Measurements from ENCODE around the gene C1orf50.

C1orf50 gene

DNA sequence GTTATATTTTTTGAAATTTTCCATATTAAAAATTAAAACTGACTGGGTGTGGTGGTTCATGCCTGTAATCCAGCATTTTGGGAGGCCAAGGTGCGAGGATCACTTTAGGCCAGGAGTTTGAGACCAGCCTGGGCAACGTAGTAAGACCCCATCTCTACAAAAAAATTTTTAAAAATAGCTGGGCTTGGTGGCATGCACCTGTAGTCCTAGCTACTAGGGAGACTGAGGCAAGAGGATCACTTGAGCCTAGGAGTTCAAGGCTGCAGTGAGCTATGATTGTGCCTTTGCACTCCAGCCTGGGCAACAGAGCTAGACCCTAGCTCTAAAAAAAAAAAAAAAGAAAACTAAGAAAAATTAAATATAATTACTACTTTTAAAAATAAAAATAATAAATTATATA, 54.6 kb downstream of the C1orf50 start:
- Histone ChIP-seq H3K36me3 (ENCODE audit: control insufficient read depth in 2 of 2, insufficient read depth in 1 of 2, low read length in 2 of 2) (no peaks in the 10 kb centered on the region), H3K9me3 (ENCODE audit: control insufficient read depth, insufficient read depth, low read depth, low read length) (no peaks in the 10 kb centered on the region), H3K4me1 (ENCODE audit: control insufficient read depth, insufficient read depth, low read length) (peaks cover 2% of the 10 kb centered on the region), H3K4me3 (ENCODE audit: low read depth, low read length) (no peak overlapping the region), H3K27ac (ENCODE audit: extremely low read depth, low read depth, low read length) (no peak overlapping the region)
- TF ChIP-seq YY1 (tag by site-specific recombination; IDR thresholded peaks at IDR 0.05) (no peak), ZNF518A (tag by site-specific recombination; conservative IDR thresholded peaks at IDR 0.05; ENCODE audit: low read depth) (no peak), ZNF121 (tag by site-specific recombination; IDR thresholded peaks at IDR 0.05) (peak; percentile 98), ZNF501 (tag by site-specific recombination; IDR thresholded peaks at IDR 0.05) (no peak)
- ChIA-PET POLR2A (interaction anchor here (1.8 kb wide), 1 partner anchor 25 kb away, joined by 6 read pairs; the partner anchor contains the start of gene ZNF691), CTCF (interaction anchor here (1.8 kb wide), 1 partner anchor 24 kb away, joined by 5 read pairs; the partner anchor contains the start of gene ZNF691)

DNA sequence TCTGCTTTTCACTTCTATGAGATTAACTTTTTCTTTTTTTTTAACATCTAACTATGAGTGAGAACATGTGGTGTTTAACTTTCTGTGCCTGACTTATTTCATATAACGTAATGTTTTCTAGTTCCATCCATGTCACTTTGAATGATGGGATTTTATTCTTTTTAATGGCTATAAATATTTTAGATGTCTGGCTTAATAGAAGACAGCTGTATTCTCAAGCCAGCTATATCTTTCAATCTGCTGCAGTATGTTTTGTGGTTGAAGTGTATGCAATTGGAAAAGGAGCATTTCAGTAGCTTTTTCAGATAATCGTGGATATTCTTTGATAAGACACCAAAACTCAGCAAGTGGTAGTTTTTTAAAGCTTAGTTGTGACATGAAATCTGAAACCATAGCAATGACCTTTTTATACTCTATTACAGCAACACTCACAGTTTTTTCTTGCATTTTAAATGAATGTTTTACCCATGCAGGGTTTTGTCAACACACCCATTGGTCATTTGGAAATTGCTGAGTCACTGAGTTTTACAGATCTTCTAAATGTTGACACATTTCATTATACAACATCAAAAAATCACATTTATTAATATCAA, 55.8 kb downstream of the C1orf50 start:
- POLR2A ChIA-PET, result interaction anchor here (0.6 to 1.8 kb wide), 3 partner anchors 9 to 56 kb away, joined by 3 to 6 read pairs (median 3); partner anchors contain the start of genes C1orf50, P3H1 and ZNF691
- Histone ChIP-seq H3K9me3 (ENCODE audit: control insufficient read depth, insufficient read depth, low read depth, low read length) (no peaks in the 10 kb centered on the region), H3K36me3 (ENCODE audit: control insufficient read depth in 2 of 2, insufficient read depth in 1 of 2, low read length in 2 of 2) (no peaks in the 10 kb centered on the region), H3K27ac (ENCODE audit: extremely low read depth, low read depth, low read length) (no peak overlapping the region), H3K4me3 (ENCODE audit: low read depth, low read length) (no peak overlapping the region), H3K4me1 (ENCODE audit: control insufficient read depth, insufficient read depth, low read length) (peaks cover 2% of the 10 kb centered on the region)
- CTCF ChIA-PET, result interaction anchor here (0.7 to 0.8 kb wide), 2 partner anchors 23 to 35 kb away, joined by 3 read pairs; no protein-coding TSS in a partner anchor
- peak; percentile 42 for TF ChIP-seq FEZF1 (tag by site-specific recombination; IDR thresholded peaks at IDR 0.05)
- no peak for TF ChIP-seq ZNF548 (tag by site-specific recombination; IDR thresholded peaks at IDR 0.05)
- no peak for TF ChIP-seq KLF16 (tag by site-specific recombination; IDR thresholded peaks at IDR 0.05)
- TF ChIP-seq KLF10 (tag by site-specific recombination; IDR thresholded peaks at IDR 0.05), result 0 out of 2 replicates have a peak, but pooled peaks have one; percentile 31
- TF ChIP-seq REPIN1 (tag by site-specific recombination; IDR thresholded peaks at IDR 0.05; ENCODE audit: low read depth), result no peak
- TF ChIP-seq ZNF132 (tag by site-specific recombination; IDR thresholded peaks at IDR 0.05; ENCODE audit: borderline replicate concordance), result no peak
- TF ChIP-seq TRIM28 (IDR thresholded peaks at IDR 0.05; ENCODE audit: borderline replicate concordance, low read length), result 0 out of 2 replicates have a peak, but pooled peaks have one; percentile 16
- TF ChIP-seq SP7 (tag by site-specific recombination; IDR thresholded peaks at IDR 0.05), result 0 out of 2 replicates have a peak, but pooled peaks have one; percentile 15
- no peak for TF ChIP-seq ZNF274 (IDR thresholded peaks at IDR 0.05; ENCODE audit: low read length)
- TF ChIP-seq ZNF274 (tag by site-specific recombination; IDR thresholded peaks at IDR 0.05; ENCODE audit: borderline replicate concordance), result no peak
- peak; percentile 25; the same call in 1 of the 2 replicates for TF ChIP-seq ZBTB8A (tag by site-specific recombination; IDR thresholded peaks at IDR 0.05)
- TF ChIP-seq, protein P1, sequence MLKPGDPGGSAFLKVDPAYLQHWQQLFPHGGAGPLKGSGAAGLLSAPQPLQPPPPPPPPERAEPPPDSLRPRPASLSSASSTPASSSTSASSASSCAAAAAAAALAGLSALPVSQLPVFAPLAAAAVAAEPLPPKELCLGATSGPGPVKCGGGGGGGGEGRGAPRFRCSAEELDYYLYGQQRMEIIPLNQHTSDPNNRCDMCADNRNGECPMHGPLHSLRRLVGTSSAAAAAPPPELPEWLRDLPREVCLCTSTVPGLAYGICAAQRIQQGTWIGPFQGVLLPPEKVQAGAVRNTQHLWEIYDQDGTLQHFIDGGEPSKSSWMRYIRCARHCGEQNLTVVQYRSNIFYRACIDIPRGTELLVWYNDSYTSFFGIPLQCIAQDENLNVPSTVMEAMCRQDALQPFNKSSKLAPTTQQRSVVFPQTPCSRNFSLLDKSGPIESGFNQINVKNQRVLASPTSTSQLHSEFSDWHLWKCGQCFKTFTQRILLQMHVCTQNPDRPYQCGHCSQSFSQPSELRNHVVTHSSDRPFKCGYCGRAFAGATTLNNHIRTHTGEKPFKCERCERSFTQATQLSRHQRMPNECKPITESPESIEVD (tag by site-specific recombination; IDR thresholded peaks at IDR 0.05), result peak; percentile 89
- TF ChIP-seq SETDB1 (IDR thresholded peaks at IDR 0.05; ENCODE audit: insufficient read length, low read length), result peak; percentile 21
- no peak for TF ChIP-seq ZNF654 (tag by site-specific recombination; IDR thresholded peaks at IDR 0.05; ENCODE audit: low read depth)
- peak; percentile 36; the same call in 1 of the 2 replicates for TF ChIP-seq GLIS1 (tag by site-specific recombination; IDR thresholded peaks at IDR 0.05)
- TF ChIP-seq ZBTB44 (tag by site-specific recombination; IDR thresholded peaks at IDR 0.05), result 0 out of 2 replicates have a peak, but pooled peaks have one; percentile 52
- TF ChIP-seq OSR2 (tag by site-specific recombination; IDR thresholded peaks at IDR 0.05), result peak; percentile 56
- TF ChIP-seq ZNF837 (tag by site-specific recombination; IDR thresholded peaks at IDR 0.05), result no peak
- TF ChIP-seq, protein P2, sequence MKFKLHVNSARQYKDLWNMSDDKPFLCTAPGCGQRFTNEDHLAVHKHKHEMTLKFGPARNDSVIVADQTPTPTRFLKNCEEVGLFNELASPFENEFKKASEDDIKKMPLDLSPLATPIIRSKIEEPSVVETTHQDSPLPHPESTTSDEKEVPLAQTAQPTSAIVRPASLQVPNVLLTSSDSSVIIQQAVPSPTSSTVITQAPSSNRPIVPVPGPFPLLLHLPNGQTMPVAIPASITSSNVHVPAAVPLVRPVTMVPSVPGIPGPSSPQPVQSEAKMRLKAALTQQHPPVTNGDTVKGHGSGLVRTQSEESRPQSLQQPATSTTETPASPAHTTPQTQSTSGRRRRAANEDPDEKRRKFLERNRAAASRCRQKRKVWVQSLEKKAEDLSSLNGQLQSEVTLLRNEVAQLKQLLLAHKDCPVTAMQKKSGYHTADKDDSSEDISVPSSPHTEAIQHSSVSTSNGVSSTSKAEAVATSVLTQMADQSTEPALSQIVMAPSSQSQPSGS (tag by site-specific recombination; IDR thresholded peaks at IDR 0.05; ENCODE audit: low read depth), result no peak
